Calu3 (cell line): ENCODE results near the gene WWOX. TPM values are rescaled to one million over a fixed set of nuclear protein-coding genes. Genes with fewer than 3 reads are reported as not detected.
"Not testable (repeated sequence)": the region's sequence is repeated elsewhere in the genome, so short reads cannot be mapped to it uniquely, and the experiment has no call there.

Source experiments
- BruUV-seq: library from RNA; stranded (reverse); fragments of 400-500 nt; replicated peaks from 2 replicates; lab custom pipeline; 2021; lab: Mats Ljungman, UMichigan
- CTCF ChIA-PET: fragments of 300-600 bp; sonication (Branson Sonifier 250); formaldehyde crosslinking; loops from one replicate; lab custom pipeline; 2022; ENCODE audit warnings: antibody characterized with exemption; lab: Charles Lee
- DNase-seq: peaks from one replicate; pipeline ENCODE4 v3.0.0; 2022
- H3K27ac Mint-ChIP-seq: one replicate; pipeline ENCODE4 v1.8.0; 2022; ENCODE audit warnings: mixed read lengths; ENCODE audit not compliant: unreplicated experiment
- H3K27me3 Mint-ChIP-seq: one replicate; pipeline ENCODE4 v1.8.0; 2022; ENCODE audit warnings: mixed read lengths; ENCODE audit not compliant: unreplicated experiment
- H3K36me3 Mint-ChIP-seq: one replicate; pipeline ENCODE4 v1.8.0; 2022; ENCODE audit warnings: mild to moderate bottlenecking, moderate library complexity, mixed read lengths; ENCODE audit not compliant: insufficient read depth, unreplicated experiment
- H3K4me1 Mint-ChIP-seq: one replicate; pipeline ENCODE4 v1.8.0; 2022; ENCODE audit warnings: mild to moderate bottlenecking, low read depth, mixed read lengths; ENCODE audit not compliant: unreplicated experiment
- H3K4me3 Mint-ChIP-seq: one replicate; pipeline ENCODE4 v1.8.0; 2022; ENCODE audit warnings: mild to moderate bottlenecking, low read depth, moderate library complexity, mixed read lengths; ENCODE audit not compliant: unreplicated experiment
- H3K9me3 Mint-ChIP-seq: one replicate; pipeline ENCODE4 v1.8.0; 2022; ENCODE audit warnings: low read depth, mixed read lengths; ENCODE audit not compliant: unreplicated experiment
- CTCF ChIP-seq: fragments of 200-600 bp; IDR thresholded peaks from one replicate; pipeline ENCODE4 v1.8.0; 2022; ENCODE audit warnings: antibody characterized with exemption; ENCODE audit not compliant: unreplicated experiment
- intact Hi-C: fragments of 100-400 bp; cut with micrococcal nuclease; formaldehyde crosslinking; loops from one replicate; pipeline ENCODE4 v1.10.0; 2022; ENCODE audit not compliant: unreplicated experiment
- total RNA-seq: library from RNA; stranded (reverse); gene quantifications from 2 replicates; pipeline ENCODE4 v1.2.3, GENCODE V29; 2022

Gene WWOX
- total RNA-seq, 1 experiment from 2014 or later = 33.5 TPM

GRCh38 chr16:78689536-78689935, 590.1 kb downstream of the WWOX start:
- H3K36me3 Mint-ChIP-seq = no peaks in the 10 kb centered on the region
- no peaks in the 10 kb centered on the region for H3K4me1 Mint-ChIP-seq
- no peaks in the 10 kb centered on the region for H3K27me3 Mint-ChIP-seq
- BruUV-seq = no TSS peak
- CTCF ChIA-PET = no interaction called here
- H3K9me3 Mint-ChIP-seq = peaks cover 17% of the 10 kb centered on the region
- H3K4me3 Mint-ChIP-seq = no peak overlapping the region
- DNase-seq = no peak
- intact Hi-C loops = no loop called here
- no peak for TF ChIP-seq CTCF
- no peak overlapping the region for H3K27ac Mint-ChIP-seq

- no peak for DNase-seq
- Mint-ChIP-seq H3K27ac (no peak overlapping the region), H3K27me3 (no peaks in the 10 kb centered on the region), H3K4me1 (no peaks in the 10 kb centered on the region), H3K9me3 (peaks cover 18% of the 10 kb centered on the region), H3K36me3 (no peaks in the 10 kb centered on the region), H3K4me3 (no peak overlapping the region)
- intact Hi-C loops = no loop called here
- no TSS peak for BruUV-seq
- TF ChIP-seq CTCF = no peak
- CTCF ChIA-PET = no interaction called here
These were observed 591.1 kb downstream of the WWOX start for GRCh38 chr16:78690510-78690909.

GRCh38 chr16:78691746-78692145, 592.3 kb downstream of the WWOX start:
- H3K36me3 Mint-ChIP-seq, DNase-seq, H3K4me3 Mint-ChIP-seq, H3K27me3 Mint-ChIP-seq, H3K27ac Mint-ChIP-seq, intact Hi-C loops, BruUV-seq, H3K4me1 Mint-ChIP-seq, CTCF ChIA-PET: not testable (repeated sequence)
- peaks cover 14% of the 10 kb centered on the region for H3K9me3 Mint-ChIP-seq

- H3K4me3 Mint-ChIP-seq = no peak overlapping the region
- no peak for DNase-seq
- CTCF ChIA-PET = no interaction called here
- no peak overlapping the region for H3K27ac Mint-ChIP-seq
- no peaks in the 10 kb centered on the region for H3K36me3 Mint-ChIP-seq
- no peaks in the 10 kb centered on the region for H3K27me3 Mint-ChIP-seq
- intact Hi-C loops = no loop called here
- H3K9me3 Mint-ChIP-seq = peaks cover 14% of the 10 kb centered on the region
- no peak for TF ChIP-seq CTCF
- no peaks in the 10 kb centered on the region for H3K4me1 Mint-ChIP-seq
- BruUV-seq = no TSS peak
These were observed 594.0 kb downstream of the WWOX start for GRCh38 chr16:78693496-78693895.

- no peak for TF ChIP-seq CTCF
- no peak overlapping the region for H3K27ac Mint-ChIP-seq
- H3K36me3 Mint-ChIP-seq = no peaks in the 10 kb centered on the region
- no peak for DNase-seq
- CTCF ChIA-PET = no interaction called here
- peaks cover 9% of the 10 kb centered on the region for H3K9me3 Mint-ChIP-seq
- intact Hi-C loops = no loop called here
- no peak overlapping the region for H3K4me3 Mint-ChIP-seq
- no peaks in the 10 kb centered on the region for H3K4me1 Mint-ChIP-seq
- no TSS peak for BruUV-seq
- no peaks in the 10 kb centered on the region for H3K27me3 Mint-ChIP-seq
These were observed 595.0 kb downstream of the WWOX start for GRCh38 chr16:78694414-78694813.
